DOHH2 (cell line): ENCODE data around the gene COL23A1.

Source experiments
- EZH2phosphoT487 ChIP-seq: fragments of 200-600 bp; sonication (generic); IDR thresholded peaks from 2 replicates; pipeline ENCODE4 v1.6.1; 2017; ENCODE audit warnings: borderline replicate concordance, mild to moderate bottlenecking, antibody characterized with exemption, low read length, moderate library complexity, mixed read lengths
- TF ChIP-seq, protein P1 (sequence below): fragments of 200-600 bp; sonication (generic); IDR thresholded peaks from one replicate; pipeline ENCODE4 v1.5.1; 2014; ENCODE audit warnings: antibody characterized with exemption, mild to moderate bottlenecking, low read depth, low read length; ENCODE audit not compliant: poor library complexity, severe bottlenecking

DNA sequence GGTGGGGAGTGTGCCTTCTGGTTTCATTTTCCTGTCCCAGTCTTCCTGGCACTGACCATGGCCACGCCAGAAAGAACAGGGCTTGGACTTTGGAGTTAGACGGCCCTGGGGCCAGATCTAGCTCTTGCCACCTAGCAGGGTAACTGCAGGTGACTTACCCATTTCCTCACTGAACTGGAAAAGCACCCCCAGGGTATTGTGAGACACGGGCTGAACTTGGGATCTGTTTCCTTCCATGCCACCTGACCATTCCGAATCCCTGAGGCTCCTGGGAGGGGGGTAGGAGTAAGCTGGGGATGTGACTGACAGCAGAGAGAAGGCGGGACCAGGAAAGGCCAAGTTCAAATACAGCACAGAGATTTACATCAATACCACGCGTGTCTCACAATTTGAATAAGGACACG is 376.4 kb downstream of the COL23A1 start:
- TF ChIP-seq, protein P1, sequence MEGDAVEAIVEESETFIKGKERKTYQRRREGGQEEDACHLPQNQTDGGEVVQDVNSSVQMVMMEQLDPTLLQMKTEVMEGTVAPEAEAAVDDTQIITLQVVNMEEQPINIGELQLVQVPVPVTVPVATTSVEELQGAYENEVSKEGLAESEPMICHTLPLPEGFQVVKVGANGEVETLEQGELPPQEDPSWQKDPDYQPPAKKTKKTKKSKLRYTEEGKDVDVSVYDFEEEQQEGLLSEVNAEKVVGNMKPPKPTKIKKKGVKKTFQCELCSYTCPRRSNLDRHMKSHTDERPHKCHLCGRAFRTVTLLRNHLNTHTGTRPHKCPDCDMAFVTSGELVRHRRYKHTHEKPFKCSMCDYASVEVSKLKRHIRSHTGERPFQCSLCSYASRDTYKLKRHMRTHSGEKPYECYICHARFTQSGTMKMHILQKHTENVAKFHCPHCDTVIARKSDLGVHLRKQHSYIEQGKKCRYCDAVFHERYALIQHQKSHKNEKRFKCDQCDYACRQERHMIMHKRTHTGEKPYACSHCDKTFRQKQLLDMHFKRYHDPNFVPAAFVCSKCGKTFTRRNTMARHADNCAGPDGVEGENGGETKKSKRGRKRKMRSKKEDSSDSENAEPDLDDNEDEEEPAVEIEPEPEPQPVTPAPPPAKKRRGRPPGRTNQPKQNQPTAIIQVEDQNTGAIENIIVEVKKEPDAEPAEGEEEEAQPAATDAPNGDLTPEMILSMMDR, result no peak
- no peak for TF ChIP-seq EZH2phosphoT487
